GM19397 (cell line): ENCODE data around the gene IER3IP1.
"Not testable (repeated sequence)": the region's sequence is repeated elsewhere in the genome, so short reads cannot be mapped to it uniquely, and the experiment has no call there.

Experiments used
- ATAC-seq: cut with Tn5 transposase; IDR thresholded peaks from one replicate; pipeline ENCODE4 v1.9.1; 2021; ENCODE audit warnings: mild to moderate bottlenecking, moderate library complexity; ENCODE audit not compliant: unreplicated experiment

IER3IP1 gene

DNA sequence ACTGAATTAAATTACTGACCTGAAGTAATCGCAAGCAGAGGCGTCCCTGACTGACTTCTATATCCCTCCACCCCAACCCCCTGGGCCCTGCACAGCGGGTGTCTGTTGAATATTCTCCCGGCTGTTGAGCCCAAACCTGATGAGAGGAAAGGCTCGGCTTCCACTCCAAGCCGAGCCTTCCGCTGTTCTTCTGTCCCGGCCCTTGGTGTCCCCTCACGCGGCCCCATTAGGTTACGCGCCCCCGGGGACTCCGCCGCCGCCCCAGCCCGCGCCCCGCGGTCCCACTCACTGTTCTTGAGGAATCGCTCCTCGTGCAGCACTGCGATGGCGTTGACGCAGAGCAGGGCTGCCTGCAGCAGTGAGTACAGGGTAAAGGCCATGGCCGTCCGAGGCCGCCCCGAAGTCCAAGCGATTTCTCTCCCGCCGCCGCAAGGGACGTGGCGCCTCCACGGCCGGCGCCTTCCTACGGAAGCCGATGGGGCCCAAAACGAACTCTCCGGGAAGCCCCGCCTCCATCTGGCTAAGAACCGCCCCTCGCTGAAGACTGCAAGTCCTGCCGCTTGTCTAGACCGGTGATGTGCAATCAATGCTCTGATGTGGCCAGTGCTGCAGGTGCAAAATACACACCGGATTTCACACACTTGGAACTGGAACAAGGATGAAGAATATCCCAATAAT lies at the start of gene IER3IP1:
TSS of gene IER3IP1 (minus strand) at position 467 of the 678 bp plus-strand sequence. CDS start at position 380, 87 bp downstream.
- ATAC-seq, result peak; percentile 88

DNA sequence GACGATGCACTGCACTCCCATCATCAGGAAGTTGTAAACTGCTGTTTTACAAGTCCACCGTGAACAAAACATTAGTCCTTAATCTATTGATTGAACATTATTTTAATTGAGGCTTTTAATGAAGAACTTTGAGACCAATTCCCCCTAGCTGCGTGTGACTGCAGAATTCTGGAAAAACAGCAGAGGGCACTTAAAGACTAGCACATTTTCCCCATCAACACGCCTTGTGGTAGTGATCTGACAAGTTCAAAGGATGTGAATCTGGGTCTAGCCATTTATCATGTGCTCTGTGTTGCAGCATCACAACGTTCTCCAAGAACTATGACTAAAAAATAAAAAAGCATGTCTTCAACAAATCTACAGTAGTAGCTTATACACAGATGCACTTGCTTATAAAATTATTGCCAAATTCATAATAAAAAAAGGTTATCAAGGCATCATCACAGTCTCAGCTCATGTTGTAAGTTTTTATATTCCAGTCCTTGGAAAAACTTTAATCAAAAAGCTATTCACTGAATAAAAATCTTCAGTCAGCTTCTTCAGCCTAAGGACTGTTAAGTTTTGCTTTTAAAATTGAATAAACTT lies 39.5 kb upstream of the IER3IP1 start:
- ATAC-seq, result no peak

DNA sequence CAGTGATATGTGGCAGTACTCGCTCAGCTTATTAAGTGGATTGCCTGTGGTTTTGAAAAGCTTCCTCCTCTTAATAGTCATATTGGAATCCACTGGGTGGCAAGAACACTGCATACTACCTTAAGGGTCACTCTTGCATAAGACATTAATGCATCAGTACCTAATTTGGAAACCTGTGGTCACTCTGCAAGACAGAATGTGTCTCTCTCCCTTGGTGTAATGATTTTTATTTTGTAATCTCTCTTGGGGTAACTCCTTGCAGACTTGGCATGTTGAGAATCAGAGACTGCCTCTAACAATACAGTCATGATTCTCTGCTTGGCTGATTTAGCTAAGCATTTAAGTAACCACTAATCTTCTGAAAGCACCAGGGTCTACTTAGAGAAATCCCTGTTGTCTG lies 33.0 kb upstream of the IER3IP1 start:
- no peak for ATAC-seq

GRCh38 chr18:47206945-47207637 lies 30.9 kb upstream of the IER3IP1 start:
- no peak for ATAC-seq

DNA sequence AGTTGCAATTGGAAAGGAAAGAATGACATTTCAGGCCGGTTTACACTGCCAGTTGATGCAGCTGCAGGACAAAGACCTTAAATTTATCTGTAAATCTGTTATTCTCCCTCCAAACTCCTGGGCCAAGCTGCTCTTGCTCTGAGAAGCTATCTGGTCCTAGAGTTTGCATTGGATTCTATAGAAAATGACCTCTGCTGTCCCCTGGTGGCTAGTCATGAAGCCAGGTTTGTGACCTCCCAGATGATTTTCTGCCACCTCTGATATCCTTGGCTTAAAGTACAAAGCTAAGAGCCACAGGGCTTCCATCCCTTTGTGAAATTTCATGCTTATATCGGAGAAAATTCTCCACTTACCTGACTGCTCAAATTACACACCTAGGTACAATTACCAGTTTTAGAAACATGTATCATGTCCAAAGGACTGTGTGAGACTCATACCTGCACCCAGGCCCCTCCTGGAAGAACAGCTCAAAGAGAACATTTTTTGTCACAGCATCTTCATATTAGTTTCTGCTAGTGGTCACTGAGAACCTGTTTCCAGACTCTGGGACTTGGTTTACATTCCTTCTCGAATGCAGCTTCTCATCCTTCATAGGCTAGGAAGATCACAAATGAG lies 28.9 kb upstream of the IER3IP1 start:
- no peak for ATAC-seq

- ATAC-seq, result no peak
Measured at GRCh38 chr18:47203626-47204464, 27.7 kb upstream of the IER3IP1 start.

DNA sequence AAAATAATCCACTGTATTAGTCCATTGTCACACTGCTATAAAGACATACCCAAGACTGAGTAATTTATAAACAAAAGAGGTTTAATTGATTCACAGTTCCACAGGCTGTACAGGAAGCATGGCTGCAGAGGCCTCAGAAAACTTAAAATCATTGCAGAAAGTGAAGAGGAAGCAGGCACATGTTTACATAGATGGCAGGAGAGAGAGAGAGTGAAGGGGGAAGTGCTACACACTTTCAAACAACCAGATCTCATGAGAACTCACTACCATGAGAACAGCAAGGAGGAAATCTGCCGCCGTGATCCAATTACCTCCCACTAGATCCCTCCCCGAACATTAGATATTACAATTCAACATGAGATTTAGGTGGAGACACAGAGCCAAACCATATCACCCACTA lies 19.8 kb upstream of the IER3IP1 start:
- ATAC-seq, result not testable (repeated sequence)

GRCh38 chr18:47191961-47192360 lies 15.8 kb upstream of the IER3IP1 start:
- ATAC-seq, result no peak

DNA sequence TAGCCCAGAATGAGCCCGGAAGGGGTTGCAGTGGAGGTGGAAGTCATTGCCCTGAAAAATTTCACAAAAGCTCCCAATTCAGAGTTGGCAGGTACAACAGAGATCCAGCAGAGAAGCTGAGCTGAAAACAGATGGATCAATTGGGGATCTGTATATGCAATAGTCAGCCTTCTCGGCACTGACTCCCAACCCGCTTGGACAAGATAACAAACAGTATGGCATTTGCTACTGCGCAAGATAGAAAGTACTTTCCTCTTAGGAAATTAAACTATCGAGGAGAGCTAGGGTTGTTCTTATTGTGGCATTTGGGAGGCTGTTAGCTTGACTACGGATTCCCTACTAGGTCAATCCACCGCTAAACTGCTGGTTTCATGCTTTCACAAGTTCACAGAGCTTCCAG lies 11.6 kb upstream of the IER3IP1 start:
- no peak for ATAC-seq

DNA sequence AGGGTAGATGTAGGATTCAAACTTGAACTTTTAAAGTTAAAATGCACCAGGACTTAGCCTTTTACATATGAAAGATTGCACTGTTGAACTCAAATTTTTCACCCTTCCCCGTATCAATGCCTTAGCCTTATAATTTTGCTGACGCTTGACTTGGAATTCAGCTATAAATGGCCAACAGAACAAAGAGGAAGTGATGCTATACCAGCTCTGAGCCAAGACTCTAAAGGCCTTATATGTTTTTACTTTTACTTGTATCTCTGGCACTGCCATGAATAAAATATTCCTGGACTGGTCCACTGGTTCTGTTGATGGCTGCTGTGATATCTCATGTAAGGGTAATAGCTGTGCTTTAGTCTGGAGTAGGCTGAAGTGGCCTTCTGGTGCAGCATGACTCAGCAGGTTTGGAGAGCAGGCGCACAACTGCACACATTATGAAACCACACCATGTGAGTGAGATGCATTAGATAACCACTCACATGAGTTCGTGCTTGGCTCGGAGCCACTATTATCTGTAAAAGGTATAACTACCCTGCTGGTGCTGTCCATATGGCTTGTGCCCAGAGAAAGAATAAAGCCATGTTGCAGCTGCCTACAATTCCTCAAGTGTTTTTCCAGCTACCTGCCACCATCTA lies 8.4 kb upstream of the IER3IP1 start:
- ATAC-seq, result no peak

- ATAC-seq, result not testable (repeated sequence)
Measured at GRCh38 chr18:47182156-47182555, 6.0 kb upstream of the IER3IP1 start.

GRCh38 chr18:47180765-47181164 lies 4.6 kb upstream of the IER3IP1 start:
- ATAC-seq, result no peak

DNA sequence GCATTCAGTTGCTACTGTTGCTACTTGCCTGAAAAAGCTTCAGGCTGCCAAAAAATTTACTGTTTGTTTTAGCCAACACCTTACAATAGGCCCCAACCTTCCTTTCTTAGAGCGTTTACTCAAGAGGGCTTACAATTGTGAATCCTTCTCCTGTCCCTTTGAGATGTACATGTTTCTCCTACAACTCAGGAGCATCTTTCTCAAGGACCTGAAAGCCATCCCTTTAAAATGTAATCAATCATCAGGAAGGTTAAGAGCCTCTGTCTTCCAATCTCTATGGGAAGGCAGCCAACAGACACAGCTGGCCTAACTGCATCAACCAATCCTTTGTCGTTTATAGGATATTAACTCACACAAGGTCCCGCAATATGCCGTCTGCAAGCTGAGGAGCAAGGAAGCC lies 3.4 kb upstream of the IER3IP1 start:
- no peak for ATAC-seq

DNA sequence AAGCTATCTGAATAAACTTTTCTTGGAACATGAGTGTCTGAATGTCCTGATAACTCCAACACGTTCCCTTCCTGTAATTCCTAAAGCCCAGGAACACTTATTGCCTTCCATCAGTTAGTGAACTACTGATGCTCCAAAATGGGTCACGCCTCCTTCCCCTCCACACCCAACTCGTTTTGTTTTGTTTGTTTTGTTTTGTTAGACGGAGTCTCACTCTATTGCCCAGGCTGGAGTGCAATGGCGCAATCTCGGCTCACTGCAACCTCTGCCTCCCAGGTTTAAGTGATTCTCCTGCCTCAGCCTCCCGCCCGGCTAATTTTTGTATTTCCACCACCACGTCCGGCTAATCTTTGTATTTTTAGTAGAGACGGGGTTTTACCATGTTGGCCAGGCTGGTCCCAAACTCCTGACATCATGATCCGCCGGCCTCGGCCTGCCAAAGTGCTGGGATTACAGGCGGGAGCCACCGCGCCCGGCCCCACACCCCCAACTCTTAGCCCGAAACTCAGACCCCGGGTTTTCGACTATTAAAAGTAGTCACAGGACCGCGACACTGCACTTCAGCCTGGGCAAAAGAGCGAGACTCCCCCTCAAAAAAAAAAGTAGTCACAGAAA lies 774 bp downstream of the IER3IP1 start:
- ATAC-seq, result no peak

DNA sequence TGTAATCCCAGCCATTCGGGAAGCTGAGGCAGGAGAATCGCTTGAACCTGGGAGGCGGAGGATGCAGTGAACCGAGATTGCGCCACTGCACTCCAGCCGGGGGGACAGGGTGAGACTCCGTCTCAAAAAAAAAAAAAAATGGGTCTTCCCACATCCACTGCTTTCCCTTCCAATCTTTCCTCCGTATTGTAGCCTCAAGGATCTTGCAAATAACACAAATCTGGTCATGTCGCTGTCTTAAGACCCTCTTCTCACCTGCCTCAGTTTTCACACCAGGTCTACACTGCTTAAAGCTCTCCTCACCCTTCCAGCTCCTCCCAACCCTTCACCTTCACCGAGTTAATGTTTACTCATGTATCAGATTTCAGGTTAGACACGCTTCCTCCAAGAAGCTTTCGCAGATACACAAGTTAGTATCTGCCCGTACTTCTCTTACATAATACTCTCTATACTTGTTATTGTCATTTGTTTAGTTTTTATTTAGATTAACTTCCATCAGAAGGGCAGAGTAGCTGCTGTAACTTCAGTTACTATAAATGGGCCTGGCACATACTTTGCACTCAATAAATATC lies 1.5 kb downstream of the IER3IP1 start:
- ATAC-seq, result no peak

- ATAC-seq, result no peak
Measured at GRCh38 chr18:47172476-47172875, 3.7 kb downstream of the IER3IP1 start.

DNA sequence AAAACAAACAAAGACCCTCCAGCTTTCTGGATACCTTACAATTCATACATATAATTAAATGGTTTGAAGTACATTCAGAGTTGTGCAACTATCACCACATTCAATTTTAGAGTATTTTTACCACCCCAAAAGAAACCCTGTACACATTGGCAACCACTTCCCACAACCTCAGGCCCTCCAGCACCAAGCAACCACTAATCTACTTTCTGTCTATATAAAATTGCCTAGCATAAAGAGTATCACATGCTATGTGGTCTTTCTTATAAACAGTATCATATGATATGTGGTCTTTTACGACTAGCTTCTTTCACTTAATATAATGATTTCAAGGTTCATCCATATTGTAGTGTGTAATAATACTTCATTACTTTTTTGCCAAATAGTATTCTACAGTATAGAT lies 7.3 kb downstream of the IER3IP1 start:
- ATAC-seq, result no peak

GRCh38 chr18:47168509-47168908 lies 7.7 kb downstream of the IER3IP1 start:
- ATAC-seq, result no peak

DNA sequence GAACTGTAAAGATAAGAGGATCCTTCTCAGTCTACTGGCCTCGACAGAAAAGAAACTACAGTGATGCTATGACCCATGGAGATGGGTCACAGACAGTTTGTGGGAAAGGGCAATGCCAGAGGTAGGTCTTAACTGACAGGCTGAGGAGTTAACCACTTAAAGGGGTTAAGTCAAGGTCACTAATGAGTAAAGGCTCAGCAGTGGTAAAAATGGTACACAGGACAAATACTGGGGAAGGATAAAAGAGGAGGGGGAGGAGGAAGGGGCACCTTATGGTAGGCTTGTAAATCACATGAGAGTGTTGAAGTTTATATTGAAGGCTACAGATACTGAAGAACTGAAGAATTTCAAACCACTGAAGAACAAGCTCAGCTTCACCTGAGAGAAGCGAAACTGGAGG lies 9.9 kb downstream of the IER3IP1 start:
- ATAC-seq, result no peak

GRCh38 chr18:47163241-47163640 lies 12.9 kb downstream of the IER3IP1 start:
- ATAC-seq, result peak; percentile 83
